RCC 7860 (cell line): Measurements from ENCODE around the gene SFXN4.
"Not testable (repeated sequence)": the region's sequence is repeated elsewhere in the genome, so short reads cannot be mapped to it uniquely, and the experiment has no call there.

Source experiments
- DNase-seq: peaks from one replicate; pipeline ENCODE4 v3.0.0-alpha.2; 2015; ENCODE audit warnings: low spot score
- FAIRE-seq: peaks from 2 replicates; lab custom pipeline; 2012; peaks lifted over from hg19 to GRCh38; lab: Jason Lieb, UNC

Gene SFXN4

DNA sequence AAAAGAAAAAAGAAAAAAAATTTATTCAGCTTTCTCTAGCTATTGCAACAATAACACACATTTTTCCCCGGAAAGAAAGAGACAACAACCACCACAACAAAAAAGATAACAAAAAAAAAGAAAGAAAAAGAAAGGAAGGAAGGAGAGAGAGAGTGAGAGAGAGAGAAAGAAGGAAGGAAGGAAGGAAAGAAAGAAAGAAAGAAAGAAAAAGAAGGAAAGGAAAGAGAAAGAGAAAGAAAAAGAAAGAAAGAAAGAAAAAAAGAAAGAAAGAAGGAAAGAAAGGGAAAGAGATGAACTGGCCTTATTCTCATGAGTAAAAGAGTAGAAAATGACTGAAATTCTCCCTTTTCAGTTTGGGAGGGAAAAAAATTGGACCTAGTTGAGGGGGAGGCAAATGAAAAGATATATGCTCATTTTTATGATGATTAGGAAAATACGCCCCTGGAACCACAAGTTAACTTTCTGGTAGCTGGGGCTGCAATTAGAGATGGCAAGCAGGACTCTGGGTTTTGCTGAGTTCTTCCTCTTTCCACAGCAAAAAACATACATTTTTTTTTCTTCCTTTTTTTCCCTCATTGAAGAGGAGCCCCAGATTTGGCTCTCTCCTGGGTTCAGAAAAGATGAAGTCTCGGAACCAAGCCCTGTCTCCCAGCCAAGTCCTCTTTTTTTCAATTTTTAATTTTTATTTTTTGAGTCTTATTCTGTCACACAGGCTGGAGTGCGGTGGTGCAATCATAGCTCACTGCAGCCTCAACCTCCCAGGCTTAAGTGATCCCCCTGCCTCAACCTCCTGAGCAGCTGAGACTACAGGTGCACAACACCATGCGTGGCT is 25.7 kb upstream of the SFXN4 start:
- no peak for FAIRE-seq
- DNase-seq, result no peak

DNA sequence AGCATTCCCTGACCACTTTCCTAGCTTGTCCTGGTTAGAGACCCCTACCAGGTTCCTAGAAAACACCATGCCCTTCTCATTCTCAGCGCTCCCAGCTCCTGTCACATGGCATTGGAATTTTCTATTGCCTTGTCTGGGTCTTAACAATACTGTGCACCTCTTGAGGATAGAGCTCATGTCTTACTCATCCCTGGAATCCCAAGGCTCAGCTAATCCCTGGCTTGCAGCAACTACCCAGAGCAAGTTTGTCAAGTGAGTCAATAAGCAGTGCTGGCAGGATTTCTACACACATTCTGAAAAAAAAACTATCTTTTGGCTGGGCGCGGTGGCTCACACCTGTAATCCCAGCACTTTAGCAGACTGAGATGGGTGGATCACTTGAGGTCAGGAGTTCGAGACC is 24.8 kb upstream of the SFXN4 start:
- DNase-seq, result peak; percentile 98
- peak; percentile 90 for FAIRE-seq

DNA sequence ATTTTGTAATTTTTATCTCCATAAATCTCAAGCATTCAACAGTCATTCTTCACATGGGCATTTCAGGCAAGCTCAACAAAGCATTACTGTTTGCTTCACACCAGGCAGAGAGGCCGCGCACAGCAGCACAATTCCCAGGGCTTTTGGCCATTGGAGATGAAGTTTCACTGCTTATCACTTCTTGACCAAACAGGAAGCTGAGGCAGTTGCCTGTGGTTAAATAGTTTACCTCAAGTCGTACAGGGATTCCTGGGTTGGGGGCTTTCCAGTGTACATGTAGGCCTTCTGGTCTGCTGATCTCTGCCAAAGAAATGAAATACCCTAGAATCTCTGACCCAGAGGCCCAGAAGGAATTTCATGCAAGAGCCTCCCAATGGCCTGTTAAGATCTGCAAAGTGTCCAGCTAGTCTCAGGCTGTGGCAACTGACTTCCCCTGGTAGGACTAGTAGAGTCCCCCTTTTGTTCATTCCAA is 24.3 kb upstream of the SFXN4 start:
- FAIRE-seq (no peak), DNase-seq (peak; percentile 63)

DNA sequence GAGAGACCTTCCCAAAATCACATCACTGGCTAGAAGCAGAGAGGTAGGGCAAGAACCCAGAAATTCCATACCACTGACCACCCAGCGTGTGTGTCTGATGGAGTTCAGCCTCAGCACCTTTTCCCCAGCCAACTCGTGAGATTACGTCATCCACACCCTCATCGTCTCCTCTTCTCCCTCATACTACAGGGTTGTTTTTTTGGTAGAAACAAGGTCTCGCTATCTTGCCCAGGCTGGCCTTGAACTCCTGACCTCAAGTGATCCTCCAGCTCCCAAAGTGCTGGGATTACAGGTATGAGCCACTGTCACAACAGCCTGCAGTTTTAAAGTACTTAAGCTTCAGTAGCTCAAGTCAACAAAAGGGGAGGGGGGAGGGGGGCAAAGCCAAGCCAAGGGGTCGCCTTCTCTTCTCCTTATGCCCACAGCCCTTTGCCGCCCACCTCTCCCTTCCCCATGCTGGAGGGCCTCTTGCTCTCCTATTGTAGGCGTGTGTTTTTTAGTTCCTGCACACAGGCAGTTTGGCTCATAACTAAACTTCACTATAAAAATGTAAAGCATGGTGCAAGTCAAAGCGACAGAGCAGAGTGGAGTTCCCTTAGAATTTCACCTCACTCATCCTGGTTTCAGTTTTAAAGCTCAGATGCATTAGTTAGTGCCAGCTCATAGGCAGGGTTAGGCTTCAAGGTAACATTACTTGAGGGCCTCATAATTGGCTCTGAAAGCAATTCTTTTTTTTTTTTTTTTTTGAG is 18.3 kb upstream of the SFXN4 start:
- no peak for FAIRE-seq
- DNase-seq, result no peak

DNA sequence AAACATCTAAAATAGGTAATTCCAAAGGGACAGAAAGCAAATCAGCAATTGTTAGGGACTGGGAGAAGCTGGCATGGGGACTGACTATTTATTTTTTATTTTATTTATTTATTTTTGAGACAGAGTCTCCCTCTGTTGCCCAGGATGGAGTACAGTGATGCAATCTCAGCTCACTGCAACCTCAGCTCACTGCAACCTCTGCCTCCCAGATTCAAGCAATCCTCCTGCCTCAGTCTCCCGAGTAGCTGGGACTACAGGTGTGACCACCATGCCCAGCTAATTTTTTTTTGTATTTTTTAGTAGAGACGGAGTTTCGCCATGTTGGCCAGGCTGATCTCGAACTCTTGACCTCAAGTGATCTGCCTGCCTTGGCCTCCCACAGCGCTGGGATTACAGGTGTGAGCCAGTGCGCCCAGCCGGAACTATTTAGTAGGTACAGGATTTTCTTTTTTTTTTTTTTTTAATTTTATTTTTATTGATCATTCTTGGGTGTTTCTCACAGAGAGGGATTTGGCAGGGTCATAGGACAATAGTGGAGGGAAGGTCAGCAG is 15.4 kb upstream of the SFXN4 start:
- FAIRE-seq, result not testable (repeated sequence)

DNA sequence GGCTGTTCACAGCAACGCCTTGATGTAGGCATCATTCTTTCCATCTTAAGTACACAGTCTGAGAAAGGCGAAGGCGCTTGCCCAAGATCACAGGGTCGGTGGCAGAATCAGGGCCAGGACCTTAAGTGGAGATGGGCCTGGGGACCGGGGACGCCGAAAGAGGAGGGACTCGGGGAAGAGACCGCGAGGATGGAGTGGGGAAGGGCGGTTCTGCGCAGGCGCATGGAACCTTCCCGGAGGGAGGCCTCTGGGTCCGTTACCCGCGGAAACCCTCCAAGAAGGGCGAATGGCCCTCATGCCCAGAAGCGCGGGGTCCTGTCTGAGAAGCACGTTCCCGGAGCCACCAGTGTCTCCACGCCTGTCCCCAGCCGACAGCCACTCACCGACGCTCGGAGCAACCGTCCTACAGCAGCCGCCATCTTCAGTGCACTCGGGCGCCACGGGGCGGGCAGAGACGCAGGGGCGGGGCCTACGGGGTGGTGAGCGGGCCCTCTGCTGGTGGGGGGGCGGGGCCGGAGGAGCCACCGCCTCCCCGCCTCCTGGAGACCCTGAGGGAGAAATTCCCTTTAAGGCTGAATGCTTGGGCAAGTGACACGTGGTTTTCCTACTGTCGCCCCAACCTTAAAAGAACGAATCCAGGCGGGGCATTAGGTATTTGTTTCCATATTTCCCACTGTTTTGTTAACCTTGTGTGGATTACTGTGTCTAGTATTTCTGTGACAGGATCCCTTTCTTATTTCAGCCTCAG is 13.0 kb upstream of the SFXN4 start, which contains the start of gene PRDX3:
Gene PRDX3, minus strand, starts transcription at position 441 of the 748 bp plus-strand sequence. Its CDS starts 22 bp downstream, at position 419.
- peak; percentile 81 for DNase-seq
- peak; percentile 24 for FAIRE-seq

More for the DNA sequence above, 15.4 kb upstream of the SFXN4 start:
- not testable (repeated sequence) for DNase-seq

DNA sequence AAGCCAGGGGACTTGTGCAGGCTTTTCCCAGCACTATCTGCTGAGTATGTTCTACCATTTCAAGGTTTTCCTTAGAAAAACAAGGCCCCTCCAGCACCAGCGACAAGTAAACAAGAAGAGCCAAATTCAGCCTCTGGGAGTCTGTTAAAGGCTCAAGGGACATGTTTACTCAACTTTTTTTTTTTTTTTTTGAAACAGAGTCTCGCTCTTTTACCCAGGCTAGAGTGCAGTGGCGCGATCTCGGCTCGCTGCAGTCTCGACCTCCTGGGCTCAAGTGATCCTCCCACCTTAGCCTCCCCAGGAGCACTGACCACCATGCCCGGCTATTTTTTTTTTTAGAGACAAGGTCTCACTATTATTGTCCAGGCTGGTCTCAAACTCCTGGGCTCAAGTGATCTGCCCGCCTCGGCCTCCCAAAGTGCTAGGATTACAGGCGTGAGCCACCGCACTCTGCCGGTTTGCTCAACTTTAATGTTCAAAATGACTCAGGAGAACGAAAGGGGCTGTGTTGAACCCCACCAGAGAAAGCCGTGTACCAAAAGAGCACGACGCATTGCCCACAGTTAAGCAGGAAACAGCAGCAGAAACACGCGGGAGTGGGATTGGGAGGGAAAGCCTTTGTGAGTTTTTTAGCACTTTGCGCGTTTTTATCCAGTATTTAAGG is 12.3 kb upstream of the SFXN4 start:
- FAIRE-seq (no peak), DNase-seq (no peak)

DNA sequence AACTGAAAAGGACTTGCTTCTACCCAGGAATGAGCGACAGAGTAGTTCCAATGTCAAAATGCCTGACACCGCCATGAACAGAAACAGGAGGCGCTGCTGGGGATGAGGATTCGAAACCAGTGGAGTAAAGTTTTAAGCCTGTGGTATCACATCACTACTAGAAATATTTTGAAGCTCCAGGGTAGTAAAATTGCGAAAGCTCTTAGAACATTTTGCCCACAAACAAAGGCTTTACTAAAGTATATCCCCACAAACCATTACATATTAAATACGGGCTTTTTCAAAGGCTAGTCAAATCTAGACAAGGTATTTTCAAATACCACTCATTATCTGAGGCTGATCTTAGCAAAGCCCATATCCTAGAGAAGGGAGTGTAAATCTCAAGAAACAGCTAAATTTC is 10.7 kb upstream of the SFXN4 start:
- no peak for FAIRE-seq

DNA sequence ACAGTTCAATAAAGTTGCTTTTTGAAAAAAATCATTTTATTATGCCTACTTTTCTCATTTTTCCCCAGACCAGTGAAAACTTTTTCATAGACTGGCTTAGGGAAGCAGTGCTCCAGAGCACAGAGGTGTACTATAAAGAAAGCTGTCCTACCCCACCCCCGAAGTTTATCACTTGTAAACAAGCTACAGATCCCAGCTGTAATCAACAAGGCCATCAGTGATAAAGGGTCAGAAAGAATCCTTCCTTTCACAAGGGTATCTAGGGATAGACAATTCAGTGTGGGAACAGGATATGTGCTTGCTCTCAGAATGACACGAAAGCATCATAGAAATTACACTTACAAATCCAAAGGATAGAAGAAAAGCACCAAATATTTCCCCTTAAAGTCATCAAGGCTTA is 8.6 kb upstream of the SFXN4 start:
- FAIRE-seq (no peak), DNase-seq (no peak)

More for the DNA sequence above, 10.7 kb upstream of the SFXN4 start:
- DNase-seq, result no peak

DNA sequence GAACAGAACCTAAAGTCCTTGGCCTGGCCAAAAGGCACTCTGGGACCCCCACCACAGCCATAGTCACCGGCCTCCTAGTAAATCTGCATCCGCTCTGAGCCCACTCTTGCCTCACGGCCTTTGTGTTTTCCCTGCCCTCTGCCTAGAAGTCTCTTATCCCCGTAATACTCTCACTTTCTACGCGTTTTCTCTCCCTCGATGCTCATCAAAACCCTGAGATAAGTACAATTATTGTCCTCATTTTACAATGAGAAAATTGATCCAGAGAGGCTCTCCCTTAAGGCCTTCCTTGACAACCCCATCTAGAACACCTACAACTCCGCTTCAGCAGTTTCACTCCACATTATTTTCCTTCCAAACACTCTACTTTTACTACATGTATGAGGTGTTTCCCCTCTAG is 1.5 kb upstream of the SFXN4 start:
- no peak for FAIRE-seq
- DNase-seq, result no peak

DNA sequence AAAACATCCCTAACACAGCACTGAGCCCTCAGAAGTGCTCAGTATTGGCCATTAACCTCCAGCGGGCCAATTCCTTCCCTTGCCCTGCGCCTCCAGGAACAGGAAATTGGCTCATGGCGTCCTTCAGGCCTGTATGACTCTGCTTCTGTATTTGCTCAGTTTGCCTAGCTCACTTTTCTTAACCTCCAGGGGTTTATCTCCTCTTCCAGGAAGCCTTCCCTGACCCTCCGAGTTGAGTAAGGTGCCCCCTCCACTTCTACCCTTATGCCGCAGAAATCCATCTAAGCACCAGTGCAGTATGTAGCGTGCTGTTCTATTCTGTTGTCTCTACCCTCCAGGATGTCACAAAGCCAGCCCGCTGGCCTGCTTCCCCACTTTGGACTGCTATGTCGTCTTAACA is 1.1 kb upstream of the SFXN4 start:
- no peak for FAIRE-seq
- no peak for DNase-seq

DNA sequence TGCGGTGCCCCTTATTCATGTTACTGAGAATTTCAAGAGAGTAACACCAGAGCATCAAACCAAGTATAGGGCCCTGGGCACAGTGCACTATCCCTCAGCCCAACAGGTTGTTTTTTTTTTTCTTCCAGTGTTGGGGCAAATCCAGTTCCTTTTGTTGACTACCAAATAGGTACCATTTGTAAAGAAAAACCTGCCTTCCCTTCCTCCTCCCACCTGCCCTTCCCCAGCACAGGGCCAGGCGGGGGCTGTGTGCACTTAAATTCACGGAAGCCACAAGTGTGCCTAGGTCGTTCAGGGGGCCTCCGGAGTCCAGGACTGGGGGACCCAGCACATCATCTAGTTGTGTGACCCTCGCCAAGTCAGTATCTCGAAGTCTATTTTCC is 595 bp upstream of the SFXN4 start:
- DNase-seq, result no peak
- no peak for FAIRE-seq

DNA sequence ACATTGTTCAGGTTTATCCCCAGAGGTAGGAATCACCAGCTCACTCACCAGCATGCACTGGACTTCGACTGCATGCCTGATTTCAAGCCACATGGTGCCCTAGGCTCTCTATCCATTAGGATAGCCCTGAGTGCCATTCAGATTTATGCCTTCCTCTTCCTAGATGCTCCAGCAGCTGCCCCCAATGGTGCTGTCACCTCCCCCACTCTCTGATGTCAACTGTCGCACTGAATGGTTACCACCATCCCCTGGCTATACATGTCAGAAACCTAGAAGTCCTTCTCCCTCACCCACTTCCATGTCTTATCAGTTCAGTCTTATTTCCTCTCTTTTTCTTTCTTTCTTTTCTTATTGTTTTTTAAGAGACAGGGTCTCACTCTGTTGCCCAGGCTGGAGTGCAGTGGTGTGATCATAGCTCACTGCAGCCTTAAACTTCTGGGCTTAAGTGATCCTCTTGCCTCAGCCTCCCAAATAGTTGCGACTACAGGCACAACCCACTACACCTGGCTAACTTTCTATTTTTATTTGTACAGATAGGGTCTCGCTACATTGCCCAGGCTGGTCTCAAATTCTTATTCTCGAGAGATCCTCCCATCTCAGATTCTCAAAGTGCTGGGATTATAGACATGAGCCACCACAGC is 2.9 kb downstream of the SFXN4 start:
- FAIRE-seq (no peak), DNase-seq (no peak)

DNA sequence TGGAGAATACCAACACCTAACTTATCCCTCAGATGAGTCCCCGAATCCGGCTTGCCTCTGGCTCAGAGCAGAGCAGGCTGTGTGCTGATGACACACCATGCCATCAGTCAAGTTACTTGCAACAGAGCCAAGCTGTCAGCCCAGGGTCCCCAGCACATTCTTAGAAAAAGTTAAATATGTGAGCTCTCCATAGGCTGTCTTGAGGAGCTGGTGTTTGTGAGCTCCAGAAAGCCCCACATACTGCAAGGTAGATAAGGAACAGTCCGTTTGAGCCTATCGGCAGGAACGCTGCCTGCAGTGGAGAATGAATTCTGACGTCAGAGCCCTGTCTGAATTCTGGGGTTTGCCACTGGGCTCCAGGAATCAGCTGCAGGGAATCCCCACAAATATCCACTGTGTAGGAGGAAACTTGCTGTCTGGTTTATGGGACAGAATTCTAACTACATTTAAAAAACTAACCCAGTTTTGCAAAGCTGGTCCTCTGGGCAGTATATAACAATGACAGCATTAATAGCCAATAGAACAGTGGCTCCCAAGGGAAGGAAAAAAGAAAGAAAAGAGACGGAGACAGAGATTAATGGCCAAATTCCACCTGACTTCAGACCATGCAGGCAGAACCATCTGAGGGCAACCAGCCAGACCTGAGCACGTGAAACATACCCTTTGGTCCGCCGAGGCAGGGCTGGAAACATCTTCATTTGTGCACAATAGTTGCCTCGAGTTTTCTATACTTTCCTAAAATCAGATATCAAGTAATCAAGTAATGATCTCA is 3.6 kb downstream of the SFXN4 start:
- DNase-seq (no peak), FAIRE-seq (no peak)

DNA sequence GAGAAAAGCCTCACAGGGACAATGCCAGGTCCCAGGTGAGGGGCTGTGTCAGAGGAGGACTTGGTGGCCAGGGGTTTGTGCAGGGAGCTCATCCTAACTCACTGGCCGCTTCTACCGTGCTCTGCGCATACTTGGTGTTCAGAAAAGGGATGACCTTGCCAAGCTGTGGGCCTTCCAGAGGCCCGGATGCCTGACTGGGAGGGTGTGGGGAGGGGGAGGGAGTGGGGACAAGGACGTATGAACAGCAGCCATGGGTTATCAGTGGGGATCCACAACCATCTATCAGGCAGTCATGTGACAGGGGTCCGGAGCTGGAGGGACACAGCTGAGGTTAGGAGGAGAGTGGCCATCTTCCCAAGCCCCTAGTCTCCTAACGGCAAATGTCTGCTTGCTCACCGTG is 6.2 kb downstream of the SFXN4 start:
- DNase-seq (no peak), FAIRE-seq (no peak)

DNA sequence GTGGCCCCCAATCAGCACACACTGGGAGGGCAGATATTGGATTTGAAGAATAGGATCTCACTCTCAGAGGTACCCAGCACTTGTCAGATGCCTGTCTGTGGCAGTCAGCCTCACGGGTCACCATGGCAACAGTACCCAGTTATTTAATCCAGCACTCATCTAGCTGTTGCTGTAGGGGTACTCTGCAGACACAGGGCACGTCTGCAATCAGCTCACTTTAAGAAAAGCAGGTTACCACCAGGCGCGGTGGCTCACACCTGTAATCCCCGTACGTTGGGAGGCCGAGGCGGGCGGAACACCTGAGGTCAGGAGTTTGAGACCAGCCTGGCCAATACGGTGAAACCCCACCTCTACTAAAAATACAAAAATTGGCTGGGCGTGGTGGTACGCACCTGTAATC is 11.9 kb downstream of the SFXN4 start:
- FAIRE-seq (no peak), DNase-seq (no peak)

DNA sequence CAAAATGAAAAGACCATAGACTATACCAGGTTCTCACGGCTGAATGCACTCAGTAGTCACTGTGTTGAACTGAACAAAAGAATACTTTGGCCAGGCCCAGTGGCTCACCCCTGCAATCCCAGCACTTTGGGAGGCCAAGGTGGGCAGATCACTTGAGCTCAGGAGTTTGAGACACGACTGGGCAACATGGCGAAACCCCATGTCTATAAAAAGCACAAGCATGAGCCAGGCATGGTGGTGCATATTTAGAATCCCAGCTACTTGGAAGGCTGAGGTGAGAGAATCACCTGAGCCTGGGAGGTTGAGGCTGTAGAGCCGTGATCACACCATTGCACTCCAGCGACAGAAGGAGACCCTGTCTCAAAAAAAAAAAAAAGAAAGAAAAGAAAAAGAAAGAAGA is 12.5 kb downstream of the SFXN4 start:
- DNase-seq (no peak), FAIRE-seq (no peak)

DNA sequence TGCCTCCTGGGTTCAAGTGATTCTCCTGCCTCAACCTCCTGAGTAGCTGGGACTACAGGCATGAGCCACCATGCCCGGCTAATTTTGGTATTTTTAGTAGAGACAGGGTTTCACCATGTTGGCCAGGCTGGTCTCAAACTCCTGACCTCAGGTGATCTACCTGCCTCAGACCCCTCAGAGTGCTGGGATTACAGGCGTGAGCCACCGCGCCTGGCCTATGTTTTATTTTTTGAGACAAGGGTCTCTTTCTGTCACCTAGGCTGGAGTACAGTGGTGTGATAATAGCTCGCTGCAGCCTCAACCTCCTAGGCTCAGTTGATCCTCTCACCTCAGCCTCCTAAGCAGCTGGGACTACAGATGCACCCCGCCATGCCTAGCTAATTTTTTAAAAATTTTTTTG is 13.9 kb downstream of the SFXN4 start:
- DNase-seq, FAIRE-seq: not testable (repeated sequence)

DNA sequence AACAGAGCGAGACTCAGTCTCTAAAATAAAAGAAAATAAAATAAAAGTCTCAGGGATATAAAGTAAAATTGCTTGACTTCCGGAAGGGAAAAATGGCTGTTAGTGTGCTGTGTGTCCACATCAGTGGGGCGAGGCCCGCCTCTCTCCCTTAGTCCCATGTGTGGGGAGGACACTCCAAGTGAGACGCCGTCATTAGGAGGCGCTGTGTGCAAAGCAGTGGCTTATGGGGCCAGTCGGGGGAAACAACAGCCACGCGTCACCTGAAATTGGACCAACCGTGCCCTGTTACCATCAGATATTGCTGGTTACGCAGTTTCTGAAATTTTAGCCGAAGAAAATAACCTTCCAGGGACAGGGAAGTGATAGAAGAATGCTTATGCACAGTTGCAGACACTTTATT is 15.8 kb downstream of the SFXN4 start:
- FAIRE-seq (no peak), DNase-seq (no peak)
